Mucosa of descending colon (tissue), 3 donors: ENCODE data around the gene TMEM187. TPM values are rescaled to one million over a fixed set of nuclear protein-coding genes. Genes with fewer than 3 reads are reported as not detected.
"Not testable (repeated sequence)": the region's sequence is repeated elsewhere in the genome, so short reads cannot be mapped to it uniquely, and the experiment has no call there.

Experiments
- ATAC-seq: fragments of 200-7000 bp; cut with Tn5 transposase; one replicate; pipeline ENCODE4 v1.9.1; 2020; ENCODE audit warnings: mild to moderate bottlenecking, moderate library complexity
- DNase-seq, 3 donors: peaks; one replicate each; pipeline ENCODE4 v3.0.0-alpha.2; 2020
- H3K36me3 ChIP-seq: fragments of 200-600 bp; one replicate; pipeline ENCODE4 v1.8.0; 2021; ENCODE audit warnings: low read depth, mild to moderate bottlenecking
- H3K4me1 ChIP-seq: fragments of 200-600 bp; one replicate; pipeline ENCODE4 v1.8.0; 2021; ENCODE audit warnings: low read depth, mild to moderate bottlenecking
- H3K4me3 ChIP-seq: fragments of 200-600 bp; one replicate; pipeline ENCODE4 v1.8.0; 2021; ENCODE audit warnings: mild to moderate bottlenecking
- H3K9me3 ChIP-seq: fragments of 200-600 bp; one replicate; pipeline ENCODE4 v1.8.0; 2021; ENCODE audit warnings: mild to moderate bottlenecking
- CTCF ChIP-seq: fragments of 200-600 bp; IDR thresholded peaks from one replicate; pipeline ENCODE4 v1.8.0; 2022; ENCODE audit warnings: antibody characterized with exemption, mild to moderate bottlenecking
- intact Hi-C, 2 donors: fragments of 100-400 bp; cut with DNase I in 1 of 2; cut with micrococcal nuclease in 1 of 2; formaldehyde crosslinking; loops; one replicate each; pipeline versions ENCODE4 v1.11.0 to v1.11.1; 2022; cut with DNase I, micrococcal nuclease
- total RNA-seq, 3 donors: library from RNA; stranded (reverse); fragmentation: NEBNext Ultra II Directional in 2 of 3; extraction: Animal tissue kit (Norgen Biotek cat#: 25700) in 2 of 3; gene quantifications; one replicate each; pipeline versions ENCODE4 v1.2.1 to v1.2.4, GENCODE V29; 2021 to 2023
- donor health status: DM: no; HTN: no; CAD: no; lungs with moderate emphysema.
- donor health status: DM: no; HTN: no; CAD: no.
- donor health status: DM: no; HTN: yes; CAD: no.

TMEM187 gene
- total RNA-seq, 3 donors from 2014 or later, result 4.8 to 7.9 (median 7.8) TPM

GRCh38 chrX:153989973-153990655 lies 17.6 kb downstream of the TMEM187 start:
- DNase-seq (no peak), ATAC-seq (no peak)
- Histone ChIP-seq H3K4me3 (no peak overlapping the region), H3K9me3 (no peaks in the 10 kb centered on the region), H3K36me3 (no peaks in the 10 kb centered on the region), H3K4me1 (peaks cover under 1% of the 10 kb centered on the region)
- intact Hi-C loops, result no loop called here
- TF ChIP-seq CTCF, result no peak

- H3K4me3 ChIP-seq, result no peak overlapping the region
- TF ChIP-seq CTCF, result no peak
- H3K9me3 ChIP-seq, result no peaks in the 10 kb centered on the region
- intact Hi-C loops, result no loop called here
- no peaks in the 10 kb centered on the region for H3K36me3 ChIP-seq
- no peak for ATAC-seq
- no peak for DNase-seq
- no peaks in the 10 kb centered on the region for H3K4me1 ChIP-seq
These were observed 18.5 kb downstream of the TMEM187 start for GRCh38 chrX:153991013-153991580.

DNA sequence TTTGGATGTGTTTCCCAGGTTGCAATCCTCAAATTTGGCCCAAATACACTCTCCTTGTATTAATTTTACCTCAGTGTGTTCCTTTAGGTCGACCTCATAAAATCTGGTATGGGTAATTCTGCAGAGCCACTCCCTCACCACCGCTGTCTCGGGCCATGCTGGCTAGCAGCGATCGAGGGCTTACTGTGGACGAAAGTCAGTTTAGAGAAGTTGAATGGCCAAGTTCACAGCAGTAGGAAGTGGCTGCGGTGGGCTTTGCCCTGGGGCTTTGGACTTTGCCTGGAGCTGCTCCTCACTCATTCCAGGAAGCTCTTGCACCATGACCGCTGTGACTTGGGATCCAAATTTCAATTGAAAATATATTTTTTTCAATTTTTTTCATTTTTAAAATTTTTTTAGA lies 19.6 kb downstream of the TMEM187 start:
- intact Hi-C loops, result no loop called here
- DNase-seq (peak in 1 of 3 donors; percentile 14), ATAC-seq (no peak)
- H3K9me3 ChIP-seq, result no peaks in the 10 kb centered on the region
- H3K4me1 ChIP-seq, result no peaks in the 10 kb centered on the region
- H3K36me3 ChIP-seq, result no peaks in the 10 kb centered on the region
- no peak overlapping the region for H3K4me3 ChIP-seq
- TF ChIP-seq CTCF, result no peak

DNA sequence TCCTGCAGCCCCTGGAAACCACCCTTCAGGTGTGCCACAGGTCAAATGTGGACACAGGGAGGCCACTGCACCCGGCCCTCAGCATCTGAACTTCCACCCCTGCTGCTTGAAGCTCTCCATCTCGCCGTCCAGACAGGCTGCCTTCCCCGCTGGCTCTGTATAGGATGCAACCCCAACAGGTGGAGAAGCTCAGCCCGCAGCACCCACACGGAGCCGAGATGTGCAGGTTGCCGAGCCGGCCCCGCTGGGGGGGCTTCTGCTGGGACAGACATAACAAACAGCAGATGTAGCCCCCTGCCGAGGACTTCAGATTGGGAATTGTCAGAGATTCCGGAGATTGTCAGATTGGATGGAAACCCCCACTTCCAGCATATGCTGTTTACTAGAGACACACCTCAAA lies 20.5 kb downstream of the TMEM187 start:
- Histone ChIP-seq H3K4me1 (no peaks in the 10 kb centered on the region), H3K4me3 (no peak overlapping the region), H3K36me3 (no peaks in the 10 kb centered on the region), H3K9me3 (no peaks in the 10 kb centered on the region)
- TF ChIP-seq CTCF, result no peak
- DNase-seq (no peak), ATAC-seq (no peak)
- intact Hi-C loops, result no loop called here

DNA sequence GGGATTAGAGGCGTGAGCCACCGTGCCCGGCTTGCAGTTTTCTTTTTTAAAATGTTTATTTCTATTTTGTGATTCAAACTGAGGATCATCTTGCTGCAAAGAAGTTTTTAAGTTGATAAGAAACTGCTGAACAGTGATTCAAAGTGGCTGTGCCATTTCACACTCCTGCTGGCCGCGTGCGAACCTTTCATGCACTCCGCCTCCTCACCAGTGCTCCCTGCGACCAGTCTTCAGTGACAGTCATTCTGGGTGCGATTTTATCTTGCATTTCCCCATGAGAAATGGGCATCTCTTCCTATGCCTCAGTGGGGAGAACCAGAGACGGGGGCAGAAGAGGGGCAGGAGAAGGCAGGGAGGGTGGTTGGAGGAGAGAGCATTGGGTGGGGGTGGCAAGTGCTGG lies 21.4 kb downstream of the TMEM187 start:
- no peak for ATAC-seq
- intact Hi-C loops, result no loop called here
- Histone ChIP-seq H3K4me3 (no peak overlapping the region), H3K4me1 (no peaks in the 10 kb centered on the region), H3K36me3 (no peaks in the 10 kb centered on the region), H3K9me3 (no peaks in the 10 kb centered on the region)
- DNase-seq, result no peak
- no peak for TF ChIP-seq CTCF

GRCh38 chrX:153994398-153994797 lies 21.8 kb downstream of the TMEM187 start:
- intact Hi-C loops, H3K4me3 ChIP-seq, ATAC-seq: not testable (repeated sequence)

More at GRCh38 chrX:153994398-153994797, 21.8 kb downstream of the TMEM187 start:
- not testable (repeated sequence) for H3K9me3 ChIP-seq, DNase-seq, H3K4me1 ChIP-seq, H3K36me3 ChIP-seq
